ENCODE data around the gene DMD.

Gene DMD

GRCh38 chrX:31130457-31131220 lies 2080.7 kb downstream of the DMD start:
- no peak for DNase-seq

GRCh38 chrX:31128855-31129254 lies 2082.5 kb downstream of the DMD start:
- DNase-seq, result no peak

- DNase-seq, result no peak
Measured at GRCh38 chrX:31127716-31128115, 2083.6 kb downstream of the DMD start.

- no peak for DNase-seq
Measured at GRCh38 chrX:31126205-31126604, 2085.1 kb downstream of the DMD start.

- DNase-seq, result no peak
Measured at GRCh38 chrX:31124536-31124935, 2086.8 kb downstream of the DMD start.

- no peak for DNase-seq
Measured at GRCh38 chrX:31123335-31123734, 2088.0 kb downstream of the DMD start.

GRCh38 chrX:31117266-31117665 lies 2094.1 kb downstream of the DMD start:
- no peak for DNase-seq

- no peak for DNase-seq
Measured at GRCh38 chrX:31115398-31115797, 2096.0 kb downstream of the DMD start.

GRCh38 chrX:31114858-31115257 lies 2096.5 kb downstream of the DMD start:
- no peak for DNase-seq

GRCh38 chrX:31112226-31112999 lies 2098.9 kb downstream of the DMD start:
- no peak for DNase-seq

- DNase-seq, result no peak
Measured at GRCh38 chrX:31110657-31111056, 2100.7 kb downstream of the DMD start.

- DNase-seq, result peak; percentile 54
Measured at GRCh38 chrX:31099536-31100090, 2111.7 kb downstream of the DMD start.

GRCh38 chrX:31098079-31098478 lies 2113.3 kb downstream of the DMD start:
- DNase-seq, result no peak

- no peak for DNase-seq
Measured at GRCh38 chrX:31093639-31093975, 2117.7 kb downstream of the DMD start.

- no peak for DNase-seq
Measured at GRCh38 chrX:31092970-31093638, 2118.2 kb downstream of the DMD start.

- DNase-seq, result no peak
Measured at GRCh38 chrX:31092476-31092875, 2118.9 kb downstream of the DMD start.

GRCh38 chrX:31091819-31092218 lies 2119.5 kb downstream of the DMD start:
- DNase-seq, result no peak

GRCh38 chrX:31074522-31074921 lies 2136.8 kb downstream of the DMD start:
- no peak for DNase-seq

- no peak for DNase-seq
Measured at GRCh38 chrX:31071725-31072124, 2139.6 kb downstream of the DMD start, which contains the start of gene FTHL17. Gene FTHL17 (minus strand): TSS chrX:31072041. CDS start chrX:31071953, 88 bp downstream.

GRCh38 chrX:31071262-31071661 lies 2140.1 kb downstream of the DMD start:
- DNase-seq, result no peak

GRCh38 chrX:31070057-31070468 lies 2141.3 kb downstream of the DMD start:
- peak; percentile 2 for DNase-seq

All from stimulated activated CD4-positive, alpha-beta T cell treated with anti-CD3 and anti-CD28 coated beads, Interleukin-1b, Interleukin-23, amount 100 ng/mL, for 48 hours (primary cell).